CD4-positive, alpha-beta T cell treated with Interleukin-2 at 100 ng/mL for 4 hours (primary cell): ENCODE data around the gene SIGLECL1.

Experiments used
- DNase-seq: peaks from one replicate; pipeline ENCODE4 v3.0.0-alpha.2; 2020; ENCODE audit warnings: low spot score

The SIGLECL1 gene

GRCh38 chr19:51253088-51253806 is 2.4 kb downstream of the SIGLECL1 start:
- DNase-seq, result peak; percentile 4

- DNase-seq, result no peak
Measured at GRCh38 chr19:51256155-51256625, 5.3 kb downstream of the SIGLECL1 start.

GRCh38 chr19:51257471-51257870 is 6.6 kb downstream of the SIGLECL1 start:
- DNase-seq, result no peak

- no peak for DNase-seq
Measured at GRCh38 chr19:51258165-51259160, 7.6 kb downstream of the SIGLECL1 start.

- peak; percentile 29 for DNase-seq
Measured at GRCh38 chr19:51259348-51260245, 8.7 kb downstream of the SIGLECL1 start.

GRCh38 chr19:51263808-51264207 is 12.9 kb downstream of the SIGLECL1 start:
- DNase-seq, result no peak

- no peak for DNase-seq
Measured at GRCh38 chr19:51271067-51271466, 20.2 kb downstream of the SIGLECL1 start.

- no peak for DNase-seq
Measured at GRCh38 chr19:51272183-51272810, 21.4 kb downstream of the SIGLECL1 start.

- no peak for DNase-seq
Measured at GRCh38 chr19:51274049-51274770, 23.3 kb downstream of the SIGLECL1 start.

- no peak for DNase-seq
Measured at GRCh38 chr19:51277112-51277511, 26.2 kb downstream of the SIGLECL1 start.

GRCh38 chr19:51282335-51282734 is 31.5 kb downstream of the SIGLECL1 start:
- no peak for DNase-seq

GRCh38 chr19:51285682-51286081 is 34.8 kb downstream of the SIGLECL1 start:
- no peak for DNase-seq

- DNase-seq, result no peak
Measured at GRCh38 chr19:51289635-51290034, 38.8 kb downstream of the SIGLECL1 start.

- no peak for DNase-seq
Measured at GRCh38 chr19:51292971-51293370, 42.1 kb downstream of the SIGLECL1 start.

GRCh38 chr19:51293571-51294210 is 42.8 kb downstream of the SIGLECL1 start:
- no peak for DNase-seq

GRCh38 chr19:51294211-51294976 is 43.5 kb downstream of the SIGLECL1 start:
- no peak for DNase-seq

GRCh38 chr19:51294977-51295375 is 44.1 kb downstream of the SIGLECL1 start:
- no peak for DNase-seq

GRCh38 chr19:51295382-51296126 is 44.7 kb downstream of the SIGLECL1 start:
- no peak for DNase-seq
